Neural cell (in vitro differentiated cells): ENCODE data around the gene MARK2. TPM values are rescaled to one million over a fixed set of nuclear protein-coding genes. Genes with fewer than 3 reads are reported as not detected.

Experiments used
- H2AFZ ChIP-seq: fragments of 200-600, 300-800 bp; sonication (generic), shearing (Covaris generic); 2 replicates; pipeline ENCODE4 v1.6.0; 2014; ENCODE audit warnings: low read depth, mild to moderate bottlenecking, antibody characterized with exemption, low read length, moderate library complexity
- H3F3A ChIP-seq: fragments of 200-600 bp; shearing (Covaris generic); 2 replicates; pipeline ENCODE4 v1.6.1; 2016; ENCODE audit warnings: mild to moderate bottlenecking, moderate library complexity, mixed read lengths, antibody characterized with exemption, low read length; ENCODE audit not compliant: insufficient read depth, poor library complexity, severe bottlenecking
- H3K27ac ChIP-seq: fragments of 200-600, 300-800 bp; sonication (generic), shearing (Covaris generic); 2 replicates; pipeline ENCODE4 v1.5.1; 2014; ENCODE audit warnings: mild to moderate bottlenecking, low read length, moderate library complexity
- H3K27me3 ChIP-seq: fragments of 300-800, 200-600 bp; sonication (generic), shearing (Covaris generic); 2 replicates; pipeline ENCODE4 v1.6.0; 2014; ENCODE audit warnings: mild to moderate bottlenecking, low read depth, low read length, moderate library complexity; ENCODE audit not compliant: insufficient read depth
- H3K36me3 ChIP-seq: fragments of 300-800, 200-600 bp; sonication (generic), shearing (Covaris generic); 2 replicates; pipeline ENCODE4 v1.5.1; 2014; ENCODE audit warnings: mild to moderate bottlenecking, antibody characterized with exemption, low read length, moderate library complexity; ENCODE audit not compliant: insufficient read depth
- H3K4me2 ChIP-seq: fragments of 300-800, 200-600 bp; sonication (generic), shearing (Covaris generic); 2 replicates; pipeline ENCODE4 v1.6.0; 2014; ENCODE audit warnings: mild to moderate bottlenecking, low read length
- H3K4me3 ChIP-seq: fragments of 300-800, 200-600 bp; sonication (generic), shearing (Covaris generic); 2 replicates; pipeline ENCODE4 v1.5.1; 2014; ENCODE audit warnings: mild to moderate bottlenecking, low read length, moderate library complexity
- H3K79me2 ChIP-seq: fragments of 200-600 bp; shearing (Covaris generic); replicated peaks from 2 replicates; pipeline ENCODE4 v1.6.0; 2014; ENCODE audit warnings: mild to moderate bottlenecking, low read length, moderate library complexity; ENCODE audit not compliant: insufficient read depth
- H3K9ac ChIP-seq: fragments of 300-800, 200-600 bp; sonication (generic), shearing (Covaris generic); 2 replicates; pipeline ENCODE4 v1.6.1; 2016; ENCODE audit warnings: mild to moderate bottlenecking, low read length, mixed read lengths
- H3K9me2 ChIP-seq: fragments of 200-600 bp; shearing (Covaris generic); 2 replicates; pipeline ENCODE4 v1.6.1; 2016; ENCODE audit warnings: mild to moderate bottlenecking, low read length, mixed read lengths; ENCODE audit not compliant: insufficient read depth
- H3K9me3 ChIP-seq: fragments of 200-600, 300-800 bp; sonication (generic), shearing (Covaris generic); 2 replicates; pipeline ENCODE4 v1.6.1; 2016; ENCODE audit warnings: mild to moderate bottlenecking, mixed run types, low read length, moderate library complexity, mixed read lengths
- H4K20me1 ChIP-seq: fragments of 200-600 bp; shearing (Covaris generic); 2 replicates; pipeline ENCODE4 v1.6.1; 2016; ENCODE audit warnings: mild to moderate bottlenecking, mixed run types; ENCODE audit not compliant: insufficient read depth
- EP300 ChIP-seq: fragments of 450-650 bp; conservative IDR thresholded peaks from 2 replicates; pipeline ENCODE4 v1.6.1; 2014; ENCODE audit warnings: antibody characterized with exemption, mild to moderate bottlenecking, moderate library complexity; ENCODE audit not compliant: poor library complexity, severe bottlenecking
- EZH2 ChIP-seq: fragments of 200-600, 300-800 bp; shearing (Covaris generic), sonication (generic); IDR thresholded peaks from 2 replicates; pipeline ENCODE4 v1.6.1; 2014; ENCODE audit warnings: antibody characterized with exemption, low read length, borderline replicate concordance, mild to moderate bottlenecking; ENCODE audit not compliant: insufficient read depth, poor library complexity, severe bottlenecking
- MXI1 ChIP-seq: fragments of 450-650 bp; conservative IDR thresholded peaks from 2 replicates; pipeline ENCODE4 v1.6.1; 2014; ENCODE audit warnings: antibody characterized with exemption, mild to moderate bottlenecking; ENCODE audit not compliant: poor library complexity, severe bottlenecking
- POLR2AphosphoS5 ChIP-seq: IDR thresholded peaks from 2 replicates; pipeline ENCODE4 v1.6.1; 2012
- RAD21 ChIP-seq: fragments of 450-650 bp; conservative IDR thresholded peaks from 2 replicates; pipeline ENCODE4 v1.6.1; 2014; ENCODE audit warnings: antibody characterized with exemption, mild to moderate bottlenecking, moderate library complexity
- SMC3 ChIP-seq: fragments of 450-650 bp; conservative IDR thresholded peaks from 2 replicates; pipeline ENCODE4 v1.6.1; 2014; ENCODE audit warnings: antibody characterized with exemption, mild to moderate bottlenecking, moderate library complexity; ENCODE audit not compliant: poor library complexity
- TAF1 ChIP-seq: IDR thresholded peaks from 2 replicates; pipeline ENCODE4 v1.6.1; 2012; ENCODE audit warnings: low read depth
- polyA plus RNA-seq: library from polyadenylated mRNA; depleted of rRNA; stranded (reverse); fragments of >200 nt; gene quantifications from 2 replicates; pipeline ENCODE4 v1.2.3, GENCODE V29; 2014
- TF ChIP-seq, protein P1 (sequence below): IDR thresholded peaks from 2 replicates; pipeline ENCODE4 v1.6.1; 2012; ENCODE audit warnings: borderline replicate concordance
- TF ChIP-seq, protein P2 (sequence below): fragments of 450-650 bp; IDR thresholded peaks from 2 replicates; pipeline ENCODE4 v1.5.1; 2014; ENCODE audit warnings: antibody characterized with exemption, mild to moderate bottlenecking, moderate library complexity; ENCODE audit not compliant: poor library complexity, severe bottlenecking

Gene MARK2
- polyA plus RNA-seq, 1 donor from 2014 or later = 11.3 TPM

DNA sequence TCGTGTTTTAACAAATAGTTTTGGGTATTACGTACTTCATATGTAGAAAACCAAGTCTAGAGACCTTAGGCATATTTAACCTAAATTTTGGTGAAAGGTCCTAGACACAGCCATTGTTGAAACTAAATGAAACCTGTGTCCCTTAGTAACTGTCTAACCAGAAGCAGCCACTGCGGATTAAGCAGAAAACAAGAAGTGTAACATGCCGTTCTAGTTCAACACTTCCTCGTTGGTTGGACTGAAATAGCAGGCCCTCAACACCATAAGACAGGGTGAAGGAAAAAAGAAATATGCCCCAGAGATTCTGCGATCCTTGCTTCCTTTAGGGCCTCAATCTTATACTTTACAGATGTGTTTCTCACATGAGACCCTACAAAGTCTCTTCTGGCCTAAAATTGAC is 101.9 kb downstream of the MARK2 start:
- H3K4me3 ChIP-seq = peak overlapping the region; percentile 96
- TF ChIP-seq, protein P1, sequence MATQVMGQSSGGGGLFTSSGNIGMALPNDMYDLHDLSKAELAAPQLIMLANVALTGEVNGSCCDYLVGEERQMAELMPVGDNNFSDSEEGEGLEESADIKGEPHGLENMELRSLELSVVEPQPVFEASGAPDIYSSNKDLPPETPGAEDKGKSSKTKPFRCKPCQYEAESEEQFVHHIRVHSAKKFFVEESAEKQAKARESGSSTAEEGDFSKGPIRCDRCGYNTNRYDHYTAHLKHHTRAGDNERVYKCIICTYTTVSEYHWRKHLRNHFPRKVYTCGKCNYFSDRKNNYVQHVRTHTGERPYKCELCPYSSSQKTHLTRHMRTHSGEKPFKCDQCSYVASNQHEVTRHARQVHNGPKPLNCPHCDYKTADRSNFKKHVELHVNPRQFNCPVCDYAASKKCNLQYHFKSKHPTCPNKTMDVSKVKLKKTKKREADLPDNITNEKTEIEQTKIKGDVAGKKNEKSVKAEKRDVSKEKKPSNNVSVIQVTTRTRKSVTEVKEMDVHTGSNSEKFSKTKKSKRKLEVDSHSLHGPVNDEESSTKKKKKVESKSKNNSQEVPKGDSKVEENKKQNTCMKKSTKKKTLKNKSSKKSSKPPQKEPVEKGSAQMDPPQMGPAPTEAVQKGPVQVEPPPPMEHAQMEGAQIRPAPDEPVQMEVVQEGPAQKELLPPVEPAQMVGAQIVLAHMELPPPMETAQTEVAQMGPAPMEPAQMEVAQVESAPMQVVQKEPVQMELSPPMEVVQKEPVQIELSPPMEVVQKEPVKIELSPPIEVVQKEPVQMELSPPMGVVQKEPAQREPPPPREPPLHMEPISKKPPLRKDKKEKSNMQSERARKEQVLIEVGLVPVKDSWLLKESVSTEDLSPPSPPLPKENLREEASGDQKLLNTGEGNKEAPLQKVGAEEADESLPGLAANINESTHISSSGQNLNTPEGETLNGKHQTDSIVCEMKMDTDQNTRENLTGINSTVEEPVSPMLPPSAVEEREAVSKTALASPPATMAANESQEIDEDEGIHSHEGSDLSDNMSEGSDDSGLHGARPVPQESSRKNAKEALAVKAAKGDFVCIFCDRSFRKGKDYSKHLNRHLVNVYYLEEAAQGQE = no peak
- no peak for TF ChIP-seq TAF1
- no peak for TF ChIP-seq POLR2AphosphoS5
- no peak for TF ChIP-seq RAD21
- TF ChIP-seq, protein P2, sequence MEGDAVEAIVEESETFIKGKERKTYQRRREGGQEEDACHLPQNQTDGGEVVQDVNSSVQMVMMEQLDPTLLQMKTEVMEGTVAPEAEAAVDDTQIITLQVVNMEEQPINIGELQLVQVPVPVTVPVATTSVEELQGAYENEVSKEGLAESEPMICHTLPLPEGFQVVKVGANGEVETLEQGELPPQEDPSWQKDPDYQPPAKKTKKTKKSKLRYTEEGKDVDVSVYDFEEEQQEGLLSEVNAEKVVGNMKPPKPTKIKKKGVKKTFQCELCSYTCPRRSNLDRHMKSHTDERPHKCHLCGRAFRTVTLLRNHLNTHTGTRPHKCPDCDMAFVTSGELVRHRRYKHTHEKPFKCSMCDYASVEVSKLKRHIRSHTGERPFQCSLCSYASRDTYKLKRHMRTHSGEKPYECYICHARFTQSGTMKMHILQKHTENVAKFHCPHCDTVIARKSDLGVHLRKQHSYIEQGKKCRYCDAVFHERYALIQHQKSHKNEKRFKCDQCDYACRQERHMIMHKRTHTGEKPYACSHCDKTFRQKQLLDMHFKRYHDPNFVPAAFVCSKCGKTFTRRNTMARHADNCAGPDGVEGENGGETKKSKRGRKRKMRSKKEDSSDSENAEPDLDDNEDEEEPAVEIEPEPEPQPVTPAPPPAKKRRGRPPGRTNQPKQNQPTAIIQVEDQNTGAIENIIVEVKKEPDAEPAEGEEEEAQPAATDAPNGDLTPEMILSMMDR = no peak
- no peak for TF ChIP-seq MXI1
- TF ChIP-seq SMC3 = no peak
- TF ChIP-seq EZH2 = no peak
- TF ChIP-seq EP300 = no peak
- H3K27me3 ChIP-seq = no peaks in the 10 kb centered on the region
- H3K79me2 ChIP-seq = peaks cover 44% of the 10 kb centered on the region
- H3F3A ChIP-seq = peaks cover 5% of the 10 kb centered on the region
- H3K9ac ChIP-seq = no peak overlapping the region
- no peak overlapping the region for H3K4me2 ChIP-seq
- no peak overlapping the region for H3K27ac ChIP-seq
- no peaks in the 10 kb centered on the region for H3K9me3 ChIP-seq
- no peaks in the 10 kb centered on the region for H3K9me2 ChIP-seq
- H3K36me3 ChIP-seq = no peaks in the 10 kb centered on the region
- no peaks in the 10 kb centered on the region for H4K20me1 ChIP-seq
- no peak overlapping the region for H2AFZ ChIP-seq

DNA sequence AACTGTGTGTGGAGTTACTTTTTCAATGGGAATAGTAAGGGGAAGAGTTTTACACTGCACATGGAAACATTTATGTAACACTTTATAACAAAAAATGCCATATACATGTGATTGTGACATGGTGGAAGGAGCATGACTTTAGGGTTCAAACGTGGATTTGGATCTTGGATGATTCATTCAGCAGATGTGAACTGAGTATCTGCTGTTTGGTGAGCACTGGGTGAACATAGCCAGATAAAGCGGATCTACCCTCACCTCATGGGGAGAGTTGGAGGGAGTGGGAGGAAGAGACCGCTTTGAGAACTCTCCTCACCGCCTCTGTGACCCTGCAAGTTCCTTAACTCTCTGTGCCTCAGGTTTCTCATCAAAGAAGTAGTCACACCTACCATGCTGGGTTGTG is 103.0 kb downstream of the MARK2 start:
- TF ChIP-seq MXI1 = no peak
- H3K9me2 ChIP-seq = no peaks in the 10 kb centered on the region
- H4K20me1 ChIP-seq = no peaks in the 10 kb centered on the region
- H3K79me2 ChIP-seq = peaks cover 44% of the 10 kb centered on the region
- H3K4me2 ChIP-seq = no peak overlapping the region
- no peak overlapping the region for H3K27ac ChIP-seq
- H3K9ac ChIP-seq = no peak overlapping the region
- H2AFZ ChIP-seq = no peak overlapping the region
- H3F3A ChIP-seq = peaks cover 5% of the 10 kb centered on the region
- H3K4me3 ChIP-seq = no peak overlapping the region
- H3K9me3 ChIP-seq = no peaks in the 10 kb centered on the region
- no peaks in the 10 kb centered on the region for H3K36me3 ChIP-seq
- no peaks in the 10 kb centered on the region for H3K27me3 ChIP-seq

DNA sequence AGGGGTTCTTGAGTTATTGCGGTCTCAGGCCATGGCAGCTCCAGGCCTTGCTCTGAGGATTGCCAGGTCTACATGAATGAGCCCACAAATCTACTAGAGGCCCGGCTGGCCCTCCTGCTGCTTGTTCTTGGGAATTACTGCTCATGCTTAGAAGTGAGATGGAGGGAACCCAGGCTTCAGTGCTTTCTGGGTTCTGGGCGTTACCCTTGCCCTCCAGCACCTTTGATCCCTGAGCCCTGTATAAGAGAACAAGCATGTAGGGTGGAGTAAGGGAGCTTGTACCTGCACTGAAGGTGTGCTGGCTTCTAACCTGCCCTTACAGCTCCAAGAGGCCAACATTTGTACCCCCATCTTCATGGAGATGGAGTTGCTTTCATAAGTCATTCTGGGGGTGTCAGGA is 103.9 kb downstream of the MARK2 start:
- Histone ChIP-seq H2AFZ (no peak overlapping the region), H3K36me3 (no peaks in the 10 kb centered on the region), H3F3A (peaks cover 5% of the 10 kb centered on the region), H3K9me2 (no peaks in the 10 kb centered on the region), H3K9ac (no peak overlapping the region), H3K27ac (no peak overlapping the region), H3K9me3 (no peaks in the 10 kb centered on the region), H3K4me3 (no peak overlapping the region), H3K4me2 (no peak overlapping the region), H4K20me1 (no peaks in the 10 kb centered on the region), H3K27me3 (no peaks in the 10 kb centered on the region), H3K79me2 (peaks cover 44% of the 10 kb centered on the region)
- TF ChIP-seq, protein P2 = no peak
- no peak for TF ChIP-seq TAF1
- no peak for TF ChIP-seq MXI1
- TF ChIP-seq, protein P1 = no peak
- no peak for TF ChIP-seq RAD21
- no peak for TF ChIP-seq SMC3
- TF ChIP-seq POLR2AphosphoS5 = no peak
- TF ChIP-seq EP300 = no peak
- no peak for TF ChIP-seq EZH2
